NCI-H1092 (cell line): ENCODE measurements around the gene NEO1.
"Not testable (repeated sequence)": the region's sequence is repeated elsewhere in the genome, so short reads cannot be mapped to it uniquely, and the experiment has no call there.

Experiments
- DNase-seq: peaks from one replicate; lab custom pipeline; 2025; lab: John Stamatoyannopoulos, UW

NEO1 gene

DNA sequence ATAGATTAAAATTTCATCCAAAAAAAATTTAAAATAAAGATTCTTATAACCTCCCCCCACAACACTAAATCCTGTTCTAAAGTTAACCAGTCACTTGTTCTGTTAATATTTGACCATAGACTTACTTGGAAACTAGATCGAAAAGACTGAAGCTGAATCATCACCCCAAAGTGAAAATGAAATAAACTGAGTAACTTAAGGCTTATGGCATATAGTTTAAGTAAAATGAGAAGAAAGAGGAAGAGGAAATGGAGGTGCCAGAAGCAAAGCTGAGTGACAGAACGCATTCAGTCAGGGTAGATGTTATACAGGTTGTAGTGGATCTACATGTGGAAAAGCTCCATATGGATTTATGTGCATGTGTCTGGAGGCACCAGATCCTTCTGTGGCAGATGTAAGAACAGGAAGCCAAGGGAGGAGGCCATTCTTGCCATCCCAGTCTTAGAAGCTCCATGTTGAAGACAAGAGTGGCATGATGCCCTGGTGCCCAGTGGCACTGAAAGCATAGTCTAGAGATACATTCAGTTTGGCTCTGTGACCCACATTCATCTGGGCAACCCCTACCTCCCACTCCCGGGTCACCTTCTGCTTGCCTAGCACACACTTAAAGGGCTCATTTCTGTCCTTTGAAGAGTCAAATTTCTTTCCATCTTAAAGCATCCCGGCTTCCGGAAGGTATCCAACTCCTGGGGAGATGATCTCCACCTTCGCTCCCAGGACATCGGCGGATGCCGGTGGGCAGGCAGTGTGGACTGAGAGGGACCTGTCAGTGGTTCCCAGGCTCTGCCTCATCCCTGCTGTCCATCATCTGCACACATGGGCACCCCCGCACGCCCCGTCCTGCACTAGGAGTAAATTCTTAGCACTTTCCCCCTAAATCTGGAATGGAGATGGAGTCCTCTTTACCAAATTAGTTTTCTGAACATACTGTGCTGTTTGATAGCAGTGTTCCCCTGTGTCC, 90.8 kb downstream of the NEO1 start:
- DNase-seq: no peak

DNA sequence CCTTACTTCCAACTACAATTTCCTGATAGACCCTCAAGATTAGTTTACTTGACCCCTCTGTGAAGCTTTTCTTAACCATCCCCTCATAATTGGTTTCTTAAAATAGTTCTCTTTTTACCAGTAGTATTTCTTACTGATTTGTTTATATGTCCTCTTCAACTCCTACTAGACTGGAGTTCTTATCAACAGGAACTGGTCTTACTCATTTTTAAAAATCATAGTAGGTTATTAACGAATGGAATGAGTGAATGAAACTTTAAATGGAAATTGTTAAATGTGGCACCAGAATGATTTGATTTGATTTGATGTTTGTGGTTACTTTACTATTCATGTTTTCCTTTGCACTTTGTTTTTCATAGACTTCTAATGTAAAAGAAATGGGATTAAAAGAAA, 91.5 kb downstream of the NEO1 start:
- DNase-seq: no peak

DNA sequence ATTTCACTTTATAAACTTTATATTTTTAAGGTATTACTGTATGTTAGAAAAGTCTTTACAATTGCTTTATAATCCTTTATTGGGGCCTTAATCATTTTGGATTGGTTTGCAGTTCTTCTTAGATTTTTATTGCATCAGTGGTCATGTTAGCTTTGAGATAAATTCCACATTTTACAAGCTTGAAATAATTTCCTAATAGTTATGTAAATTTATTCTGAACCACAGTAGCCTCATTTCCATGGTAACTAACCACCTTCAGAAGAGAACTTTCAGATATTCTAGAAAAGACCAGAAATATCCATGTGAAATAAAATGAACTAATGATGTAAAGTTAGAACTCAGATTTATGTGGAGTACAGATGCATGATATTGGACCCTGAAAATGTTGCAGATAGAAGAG, 94.2 kb downstream of the NEO1 start:
- no peak for DNase-seq

DNA sequence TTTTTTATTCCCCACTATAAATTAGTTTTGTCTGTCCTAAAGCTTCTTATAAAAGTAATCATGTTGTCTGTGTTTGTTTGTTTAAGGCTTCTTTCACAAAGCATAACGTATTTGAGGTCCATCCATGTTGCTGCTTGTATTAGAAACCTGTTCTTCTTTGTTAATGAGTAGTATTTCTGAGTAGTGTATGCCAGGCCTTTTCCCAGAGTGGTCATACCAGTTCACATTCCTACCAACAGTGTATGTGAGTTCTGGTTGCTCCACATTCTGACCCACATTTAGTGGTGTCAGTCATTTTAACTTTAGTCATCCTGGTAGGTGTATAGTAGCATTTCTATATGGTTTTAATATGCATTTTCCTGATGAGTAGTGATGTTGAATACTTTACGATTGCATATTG, 98.6 kb downstream of the NEO1 start:
- DNase-seq: no peak

DNA sequence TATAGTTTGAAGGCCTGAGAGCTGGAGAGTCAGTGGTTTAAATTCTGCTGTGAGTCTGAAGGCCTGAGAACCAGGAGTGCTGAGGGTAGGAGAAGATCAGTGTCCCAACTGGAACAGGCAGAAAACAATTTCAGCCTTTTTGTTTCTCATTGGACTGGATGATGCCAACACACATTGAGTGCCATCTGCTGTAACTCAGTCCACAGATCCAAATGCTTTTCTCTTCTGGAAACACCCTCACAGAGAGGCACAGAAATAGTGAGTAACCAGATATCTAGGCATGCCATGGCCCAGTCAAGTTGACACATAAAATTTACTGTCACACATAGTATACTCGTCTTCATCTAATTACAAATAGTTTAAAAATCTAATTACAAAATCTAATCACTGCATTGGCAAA, 100.8 kb downstream of the NEO1 start:
- DNase-seq: no peak

DNA sequence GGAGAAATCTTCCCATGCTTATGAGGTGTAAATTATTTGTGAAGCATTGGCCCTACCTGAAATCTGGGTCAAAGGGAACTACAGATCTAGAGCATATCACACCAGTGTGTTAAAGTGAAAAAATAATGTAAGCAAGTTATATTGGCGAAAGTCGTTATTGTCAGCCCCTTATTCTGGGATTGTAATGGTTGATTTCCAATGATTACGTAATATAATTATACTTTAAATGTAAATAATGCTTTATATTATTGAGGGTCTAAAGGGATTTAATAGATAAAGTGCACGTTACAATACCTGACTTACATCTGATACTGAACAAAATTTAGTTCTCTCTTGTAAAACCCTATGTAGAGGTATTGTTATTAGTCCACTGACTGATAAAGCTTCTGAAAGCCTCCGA, 101.2 kb downstream of the NEO1 start:
- DNase-seq: no peak

DNA sequence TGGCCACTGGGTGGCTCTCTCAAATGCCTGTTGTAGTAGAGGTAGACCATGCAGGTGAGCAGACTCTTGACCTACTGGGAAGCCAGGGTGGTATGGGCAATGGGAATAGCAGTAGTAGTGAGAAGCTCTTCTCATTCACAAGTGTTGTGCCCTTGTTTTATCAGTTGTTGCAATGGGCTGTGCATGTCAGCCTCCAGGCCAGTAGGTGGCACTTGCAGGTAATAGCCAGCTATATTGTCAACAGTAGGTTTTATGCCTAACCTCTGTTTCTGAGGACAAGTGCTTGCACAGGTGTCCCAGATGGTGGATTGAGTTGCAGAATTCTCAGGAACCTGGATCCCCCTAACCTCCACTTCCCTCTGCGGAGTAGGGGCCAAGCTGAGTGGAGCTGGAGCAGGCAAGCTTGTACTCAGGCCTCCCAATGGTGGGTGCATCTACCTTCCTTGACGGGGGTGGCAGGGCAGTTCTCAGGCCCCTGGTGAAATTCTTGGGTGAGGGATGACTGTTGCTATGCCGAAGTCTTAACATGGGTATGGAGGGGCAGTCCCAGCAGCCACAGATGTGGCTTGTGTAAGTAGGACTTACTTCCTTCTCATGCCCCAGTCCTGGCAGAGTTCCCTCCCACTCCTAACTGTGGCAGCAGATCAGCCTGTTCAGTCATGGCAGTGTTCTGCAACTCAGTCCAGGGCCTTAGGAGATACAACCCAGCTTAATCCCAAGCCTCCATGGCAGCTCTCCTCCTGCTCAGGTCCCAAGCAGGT, 104.3 kb downstream of the NEO1 start:
- no peak for DNase-seq

DNA sequence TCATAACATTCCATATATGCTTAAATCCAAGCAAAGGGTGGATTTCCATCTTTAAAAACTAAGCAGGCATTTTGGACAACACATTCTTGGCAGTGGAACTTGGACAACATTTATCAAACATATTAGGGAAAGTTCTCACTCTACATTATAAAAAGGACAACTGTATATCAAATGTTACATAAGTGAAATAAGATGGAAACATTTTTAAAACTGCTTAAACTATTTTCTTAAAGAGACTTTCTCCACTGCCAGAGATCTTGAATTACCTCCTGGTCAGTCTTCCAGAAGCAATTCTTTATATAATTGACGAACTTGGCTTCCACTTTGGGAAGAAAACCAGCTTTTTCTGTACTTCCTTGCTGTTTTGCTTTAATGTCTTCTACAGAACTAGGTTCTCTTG, 109.3 kb downstream of the NEO1 start:
- no peak for DNase-seq

DNA sequence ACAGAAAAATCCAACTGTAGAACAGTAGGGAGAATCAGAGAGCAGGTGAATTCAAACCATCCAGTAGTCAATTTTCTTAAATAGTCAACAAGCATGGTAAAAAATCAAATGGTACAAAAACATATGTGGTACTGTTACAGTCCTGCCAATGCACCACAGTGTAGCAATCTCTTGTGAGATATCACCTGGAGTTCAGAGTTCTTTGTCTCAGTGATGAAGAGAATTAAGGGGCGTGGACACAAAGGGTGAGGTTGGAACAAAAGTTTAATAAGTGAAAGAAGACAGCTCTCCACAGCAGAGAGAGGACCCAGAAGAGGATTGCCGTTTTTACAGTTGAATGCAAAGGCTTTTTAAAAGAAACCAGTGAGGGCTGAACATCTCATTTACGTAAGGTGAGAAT, 113.2 kb downstream of the NEO1 start:
- DNase-seq: no peak

DNA sequence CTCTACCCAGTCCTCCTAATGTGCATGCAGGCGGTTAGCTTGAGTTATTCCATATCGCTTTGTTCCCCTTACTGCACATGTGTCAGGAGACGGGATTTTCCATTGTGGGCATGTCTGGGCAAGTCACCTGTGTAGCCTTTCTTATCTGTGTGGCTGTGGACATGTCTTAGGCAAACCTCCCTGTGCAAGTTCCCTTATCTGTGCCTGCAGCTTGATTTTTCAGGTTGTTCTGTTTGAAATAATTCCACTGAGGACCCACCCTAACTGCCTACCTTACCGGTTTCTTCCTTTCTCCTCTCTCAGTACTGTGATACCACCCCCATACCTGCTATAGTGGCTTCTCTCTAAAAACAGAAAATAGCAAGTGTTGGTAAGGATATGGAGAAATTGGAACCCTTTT, 113.6 kb downstream of the NEO1 start:
- DNase-seq: no peak

DNA sequence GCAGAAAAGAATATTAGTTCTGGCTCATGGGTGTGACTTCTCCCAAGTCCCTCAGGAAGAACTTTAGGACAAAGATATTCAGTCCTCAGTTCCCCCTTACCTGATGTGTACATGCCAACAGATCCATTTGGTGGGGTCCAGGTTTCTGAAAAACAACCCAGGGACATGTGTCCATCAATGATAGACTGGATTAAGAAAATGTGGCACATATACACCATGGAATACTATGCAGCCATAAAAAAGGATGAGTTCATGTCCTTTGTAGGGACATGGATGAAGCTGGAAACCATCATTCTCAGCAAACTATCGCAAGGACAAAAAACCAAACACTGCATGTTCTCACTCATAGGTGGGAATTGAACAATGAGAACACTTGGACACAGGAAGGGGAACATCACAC, 114.4 kb downstream of the NEO1 start:
- DNase-seq: not testable (repeated sequence)

DNA sequence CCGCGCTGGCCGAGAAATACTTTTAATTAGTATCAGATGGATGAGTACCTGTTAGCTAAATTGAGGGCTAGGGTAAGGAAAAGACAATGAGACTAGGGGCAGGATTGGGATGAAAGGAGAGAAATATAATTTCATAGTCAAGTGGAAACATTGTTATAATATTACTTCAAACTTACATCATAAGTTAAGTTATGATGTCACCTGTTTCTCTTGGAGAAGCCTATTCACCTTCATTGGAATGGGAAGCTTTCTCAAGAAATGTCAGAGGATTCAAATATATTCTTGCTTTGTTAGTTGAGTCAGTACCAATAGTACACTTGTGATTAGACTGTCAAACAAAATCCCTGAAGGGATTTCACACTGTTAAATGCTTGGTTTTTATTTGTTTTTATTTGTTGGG, 116.2 kb downstream of the NEO1 start:
- DNase-seq: no peak

DNA sequence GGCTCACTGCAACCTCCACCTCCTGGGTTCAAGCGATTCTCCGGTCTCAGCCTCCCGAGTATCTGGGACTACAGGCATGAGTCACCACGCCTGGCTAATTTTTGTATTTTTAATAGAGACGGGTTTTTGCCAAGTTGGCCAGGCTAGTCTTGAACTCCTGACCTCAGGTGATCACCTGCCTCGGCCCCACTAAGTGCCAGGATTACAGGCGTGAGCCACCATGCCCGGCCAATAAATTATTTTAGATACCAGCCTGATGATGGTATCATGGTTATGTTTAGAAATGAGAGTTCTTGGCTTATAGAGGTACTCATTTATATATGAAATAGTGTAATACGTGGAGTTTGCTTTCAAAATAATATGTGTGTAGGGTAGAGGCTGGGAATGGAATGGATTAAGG, 119.4 kb downstream of the NEO1 start:
- no peak for DNase-seq

DNA sequence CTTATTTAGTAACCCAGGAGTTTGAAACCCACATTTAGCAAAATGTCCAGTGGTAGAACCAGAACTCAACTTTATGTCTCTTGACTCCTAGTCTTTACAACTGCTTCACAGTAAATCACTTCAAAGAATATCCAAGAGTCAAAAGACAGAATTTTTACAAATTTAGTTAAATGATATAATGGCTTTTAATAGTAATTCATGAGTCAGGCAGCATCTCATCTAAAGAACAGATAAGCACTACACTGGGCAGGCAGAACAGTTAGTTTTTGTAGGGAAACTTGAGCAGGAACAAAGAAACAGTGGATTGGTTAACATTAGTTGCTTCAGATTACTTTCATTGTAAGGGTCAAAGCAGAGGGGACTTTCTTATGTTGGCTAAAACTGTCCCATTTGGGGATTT, 120.2 kb downstream of the NEO1 start:
- DNase-seq: no peak

DNA sequence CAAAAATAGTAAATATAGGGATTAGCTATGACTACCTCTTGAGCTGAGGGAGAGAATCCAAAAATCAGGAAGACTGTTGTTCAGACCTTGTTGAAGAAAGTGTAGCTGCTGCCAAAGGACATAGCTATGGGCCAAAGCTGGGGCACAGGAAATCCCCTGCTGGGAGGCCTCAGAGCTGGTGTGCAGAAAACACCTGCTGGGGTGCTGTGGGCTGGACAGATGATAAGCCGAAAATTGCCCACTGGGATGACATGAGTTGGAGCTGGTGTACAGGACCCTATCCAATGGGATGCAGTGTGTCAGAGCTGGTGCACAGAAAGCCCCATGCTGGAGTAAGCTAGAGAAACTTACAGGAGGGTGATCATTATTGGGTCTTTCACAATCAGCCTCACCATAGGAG, 121.9 kb downstream of the NEO1 start:
- no peak for DNase-seq

DNA sequence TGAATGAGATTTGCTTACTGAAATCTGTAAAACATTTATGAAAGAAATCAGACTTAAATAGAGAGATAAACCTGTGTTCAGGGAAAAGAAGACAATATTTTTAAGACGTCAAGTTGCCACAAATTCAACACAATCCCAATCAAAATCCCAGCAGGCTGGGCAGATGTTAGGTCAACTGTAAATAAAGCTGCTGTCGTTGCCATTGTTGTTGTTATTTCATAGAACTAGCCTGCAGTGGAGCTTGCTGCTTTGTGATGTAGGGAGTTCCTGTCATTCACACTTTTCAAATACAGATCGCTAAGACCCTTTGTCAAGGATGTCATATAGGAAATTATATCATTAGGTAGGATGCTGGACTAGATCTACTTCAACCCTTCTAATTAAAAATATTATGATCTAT, 123.1 kb downstream of the NEO1 start:
- no peak for DNase-seq

DNA sequence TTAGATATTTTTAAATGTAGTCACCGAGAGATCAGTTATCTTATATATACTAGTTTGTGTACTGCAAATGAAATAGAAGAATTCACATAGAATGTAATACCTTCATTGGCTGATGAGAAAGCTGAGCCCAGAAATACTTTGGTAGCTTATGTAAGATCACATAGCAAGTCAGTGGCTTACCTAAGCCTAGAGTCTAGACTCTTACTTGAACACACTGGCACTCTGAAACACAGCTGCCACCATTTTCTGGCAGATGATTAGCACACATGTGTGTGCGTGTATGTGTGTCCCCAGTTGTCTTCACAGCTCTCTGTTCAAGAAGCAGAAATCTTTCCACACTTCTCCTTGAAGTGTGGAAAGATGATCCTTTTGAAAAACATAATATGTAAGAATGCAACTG, 124.3 kb downstream of the NEO1 start:
- no peak for DNase-seq

DNA sequence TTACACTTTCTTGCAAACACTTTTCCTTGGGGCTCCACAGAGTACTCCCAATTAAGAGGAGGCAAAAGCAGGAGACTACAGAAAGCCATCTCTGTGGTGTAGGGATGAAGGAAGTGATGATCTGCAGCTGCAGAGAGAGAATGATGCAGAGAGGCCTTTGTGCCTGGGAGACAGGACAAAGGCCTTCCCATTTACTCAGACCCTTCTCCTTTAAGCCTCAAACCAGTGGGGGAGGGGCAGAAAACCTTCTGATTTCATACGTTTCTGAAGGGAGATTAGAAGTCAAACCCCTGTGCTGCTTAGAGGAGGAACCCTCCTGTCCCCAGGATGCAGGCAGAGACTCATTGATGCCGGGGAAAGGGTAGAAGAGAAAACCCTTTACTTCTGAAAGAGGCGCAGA, 130.8 kb downstream of the NEO1 start:
- no peak for DNase-seq

DNA sequence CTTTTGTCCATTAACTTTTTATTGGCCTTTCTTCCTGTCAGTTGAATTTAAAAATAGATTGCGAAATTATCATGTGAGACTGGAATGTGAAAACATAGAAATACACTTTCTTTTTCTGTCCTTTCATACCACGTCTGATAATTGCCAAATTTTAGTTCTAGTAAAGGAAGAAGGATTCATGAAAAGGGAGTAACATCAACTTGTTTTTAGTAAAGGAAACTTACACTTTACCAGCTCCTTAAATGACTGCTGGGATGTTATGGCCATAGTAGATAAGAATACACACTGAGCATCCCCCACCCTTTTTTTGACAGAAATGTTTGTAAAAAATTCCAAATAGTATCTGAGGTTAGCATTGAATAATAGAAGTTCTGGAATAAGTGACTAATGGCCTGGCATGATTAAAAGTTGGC, 137.9 kb downstream of the NEO1 start:
- DNase-seq: no peak

DNA sequence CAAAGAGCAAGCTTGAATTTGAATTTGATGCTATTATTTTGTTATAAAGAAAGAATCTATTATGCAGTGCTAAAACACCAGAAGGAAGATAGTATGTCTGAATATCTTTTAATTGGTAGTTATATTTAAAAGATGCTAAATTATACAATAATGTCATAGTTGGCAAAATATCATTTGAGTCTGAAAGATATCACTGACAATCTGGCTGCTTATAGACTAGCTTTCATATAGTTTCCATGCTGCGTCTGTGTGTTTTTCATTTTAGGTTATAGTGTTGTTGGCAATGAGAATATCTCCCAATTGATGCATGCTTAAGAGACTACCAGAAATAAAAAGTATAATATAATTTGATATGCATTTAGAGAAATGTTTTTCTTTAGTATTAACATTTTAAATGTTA, 142.9 kb downstream of the NEO1 start:
- no peak for DNase-seq

DNA sequence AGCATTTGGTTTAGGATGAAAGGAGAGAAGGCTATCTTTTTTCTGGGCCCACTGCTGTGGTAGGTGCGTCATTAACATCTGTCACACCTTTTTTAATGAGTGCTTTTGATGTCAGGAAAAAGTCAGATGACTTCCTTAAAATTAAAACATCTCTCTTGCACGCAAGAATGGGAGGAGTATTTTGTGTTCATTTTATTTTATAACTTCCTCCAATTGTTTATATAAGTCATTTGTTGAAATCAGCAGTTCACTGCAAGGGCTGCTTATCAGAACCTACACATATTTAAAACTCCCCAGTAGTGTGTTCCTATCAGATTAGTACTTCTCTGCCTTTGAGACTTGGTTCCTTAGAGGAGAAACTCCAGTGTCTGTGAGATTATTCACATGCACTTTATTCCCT, 143.8 kb downstream of the NEO1 start:
- no peak for DNase-seq

DNA sequence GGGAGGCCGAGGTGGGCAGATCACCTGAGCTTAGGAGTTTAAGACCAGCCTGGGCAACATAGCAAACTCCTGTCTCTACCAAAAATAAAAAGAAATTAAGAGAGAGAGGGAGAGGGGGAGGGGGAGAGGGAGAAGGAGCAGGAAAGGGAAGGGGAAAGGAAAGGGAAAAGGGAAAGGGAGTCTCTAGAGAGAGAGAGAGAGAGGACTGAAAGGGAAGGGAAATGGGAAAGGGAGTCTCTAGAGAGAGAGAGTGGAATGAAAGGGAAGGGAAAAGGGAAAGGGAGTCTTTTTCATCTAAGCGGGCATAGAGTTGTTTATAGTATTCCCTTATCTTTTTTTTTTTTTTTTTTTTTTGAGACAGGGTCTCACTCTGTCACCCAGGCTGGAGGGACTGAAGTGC, 148.1 kb downstream of the NEO1 start:
- DNase-seq: no peak

DNA sequence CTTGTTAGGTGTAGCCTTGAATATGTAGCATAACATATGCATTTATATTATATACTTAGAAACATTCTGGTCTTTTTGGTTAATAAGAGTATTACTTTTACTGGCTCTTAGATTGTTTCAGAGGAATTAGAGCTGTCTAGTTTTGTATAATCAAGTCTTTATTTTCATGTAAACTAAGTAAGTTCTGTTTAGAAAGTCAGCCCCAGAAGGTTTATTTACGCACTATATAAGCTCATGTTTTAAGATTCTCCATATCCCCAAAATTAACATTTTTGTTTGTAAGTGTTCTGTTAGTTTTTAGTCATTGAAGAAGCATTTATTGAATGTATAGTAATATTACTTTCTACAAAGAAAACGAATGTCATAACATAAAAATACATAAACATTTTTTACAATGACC, 158.4 kb downstream of the NEO1 start:
- no peak for DNase-seq
